H1 (cell line): ENCODE data around the gene DCAF8.

Experiments used
- CTCF ChIP-seq, 3 experiments: IDR thresholded peaks; 1 replicate in 2 of 3; 2 replicates in 1 of 3; pipeline versions ENCODE4 v1.5.1 to v1.6.1; 2011; ENCODE audit warnings: low read length in 3 of 3, mild to moderate bottlenecking in 3 of 3, inconsistent platforms in 2 of 3, low read depth in 1 of 3, moderate library complexity in 1 of 3; ENCODE audit not compliant: insufficient read depth in 1 of 3; ENCODE audit errors: control extremely low read depth in 1 of 3
- EGR1 ChIP-seq: IDR thresholded peaks from 2 replicates; pipeline ENCODE4 v1.6.1; 2011; ENCODE audit warnings: low read depth, low read length, borderline replicate concordance
- EP300 ChIP-seq, 2 experiments: IDR thresholded peaks; 1 replicate in 1 of 2; 2 replicates in 1 of 2; pipeline ENCODE4 v1.6.1; 2011 to 2012; ENCODE audit warnings: low read depth in 2 of 2, low read length in 2 of 2, mild to moderate bottlenecking in 2 of 2, borderline replicate concordance in 1 of 2, inconsistent platforms in 1 of 2, moderate library complexity in 1 of 2
- FOSL1 ChIP-seq: IDR thresholded peaks from 2 replicates; pipeline ENCODE4 v1.6.1; 2011; ENCODE audit warnings: mild to moderate bottlenecking, low read depth, low read length, moderate library complexity; ENCODE audit not compliant: insufficient read depth
- KDM5A ChIP-seq: fragments of 200-600 bp; IDR thresholded peaks from 2 replicates; pipeline ENCODE4 v1.7.1; 2012; ENCODE audit warnings: mild to moderate bottlenecking, low read length, inconsistent platforms, mixed read lengths
- NRF1 ChIP-seq: IDR thresholded peaks from 2 replicates; pipeline ENCODE4 v1.6.1; 2011; ENCODE audit warnings: mild to moderate bottlenecking, low read depth, low read length, improper control_type of control experiment
- POLR2A ChIP-seq, 2 experiments: IDR thresholded peaks; 1 replicate in 1 of 2; 2 replicates in 1 of 2; pipeline ENCODE4 v1.6.1; 2011; ENCODE audit warnings: low read depth in 2 of 2, low read length in 2 of 2, mild to moderate bottlenecking in 2 of 2; ENCODE audit errors: control extremely low read depth in 1 of 2
- RAD21 ChIP-seq, 2 experiments: IDR thresholded peaks in 1 of 2; conservative IDR thresholded peaks in 1 of 2; 2 replicates each; pipeline ENCODE4 v1.6.1; 2011; ENCODE audit warnings: low read depth in 2 of 2, low read length in 2 of 2, improper control_type of control experiment in 1 of 2, inconsistent platforms in 1 of 2, mild to moderate bottlenecking in 1 of 2, moderate library complexity in 1 of 2
- RFX5 ChIP-seq: IDR thresholded peaks from 2 replicates; pipeline ENCODE4 v1.6.1; 2011; ENCODE audit warnings: low read depth, low read length, improper control_type of control experiment, borderline replicate concordance
- SP2 ChIP-seq: IDR thresholded peaks from 2 replicates; pipeline ENCODE4 v1.6.1; 2012; ENCODE audit warnings: mild to moderate bottlenecking, low read length, inconsistent platforms
- TF ChIP-seq, protein P1 (sequence below): IDR thresholded peaks from 2 replicates; pipeline ENCODE4 v1.6.1; 2012; ENCODE audit warnings: inconsistent platforms

DNA sequence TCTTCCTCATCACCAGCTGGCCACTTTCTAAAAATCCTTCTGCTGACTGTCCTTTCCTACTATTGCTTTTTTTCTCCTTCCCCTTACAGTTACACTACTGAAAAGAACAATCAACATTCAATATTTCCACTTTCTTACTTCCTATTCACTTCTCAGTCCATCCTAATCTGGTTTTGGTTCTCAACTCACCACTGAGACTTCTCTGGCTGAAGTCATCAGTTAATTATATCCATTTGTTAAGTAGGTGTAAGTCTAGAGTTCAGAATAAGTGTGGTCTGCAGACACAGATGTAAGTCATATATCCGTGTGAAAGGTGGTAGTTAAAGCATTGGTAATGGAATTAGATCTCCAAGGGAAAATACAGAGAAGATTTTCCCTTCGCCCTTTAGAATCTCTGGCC, 35.7 kb downstream of the DCAF8 start:
- TF ChIP-seq CTCF (IDR thresholded peaks at IDR 0.05; ENCODE audit: control extremely low read depth in 1 of 3, insufficient read depth in 1 of 3, low read depth in 1 of 3, low read length in 3 of 3) = no peak
- TF ChIP-seq KDM5A = no peak
- TF ChIP-seq RFX5 = no peak
- TF ChIP-seq SP2 = no peak
- TF ChIP-seq FOSL1 = no peak
- TF ChIP-seq EP300 (IDR thresholded peaks at IDR 0.05; ENCODE audit: borderline replicate concordance in 1 of 2, low read depth in 2 of 2, low read length in 2 of 2) = no peak
- no peak for TF ChIP-seq EGR1
- no peak for TF ChIP-seq POLR2A (IDR thresholded peaks at IDR 0.05; ENCODE audit: control extremely low read depth in 1 of 2, low read depth in 2 of 2, low read length in 2 of 2)
- TF ChIP-seq, protein P1, sequence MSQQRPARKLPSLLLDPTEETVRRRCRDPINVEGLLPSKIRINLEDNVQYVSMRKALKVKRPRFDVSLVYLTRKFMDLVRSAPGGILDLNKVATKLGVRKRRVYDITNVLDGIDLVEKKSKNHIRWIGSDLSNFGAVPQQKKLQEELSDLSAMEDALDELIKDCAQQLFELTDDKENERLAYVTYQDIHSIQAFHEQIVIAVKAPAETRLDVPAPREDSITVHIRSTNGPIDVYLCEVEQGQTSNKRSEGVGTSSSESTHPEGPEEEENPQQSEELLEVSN = no peak
- TF ChIP-seq RAD21 (IDR thresholded peaks at IDR 0.05 in 1 of 2, conservative IDR thresholded peaks at IDR 0.05 in 1 of 2; ENCODE audit: low read depth in 2 of 2, low read length in 2 of 2) = no peak
- TF ChIP-seq NRF1 = no peak
